Anterior cingulate cortex (tissue), 58 donors: ENCODE results near the gene PPP2R5A.
"Not testable (repeated sequence)": the region's sequence is repeated elsewhere in the genome, so short reads cannot be mapped to it uniquely, and the experiment has no call there.

Source experiments
- DNase-seq, 58 donors: peaks; one replicate each; lab custom pipeline; 2025; lab: John Stamatoyannopoulos, UW

The PPP2R5A gene

GRCh38 chr1:212294983-212295382 is 9.8 kb downstream of the PPP2R5A start:
- DNase-seq: no peak

GRCh38 chr1:212295579-212295978 is 10.4 kb downstream of the PPP2R5A start:
- no peak for DNase-seq

GRCh38 chr1:212297338-212297737 is 12.1 kb downstream of the PPP2R5A start:
- no peak for DNase-seq

- peak in 1 of 58 donors; percentile 30 for DNase-seq
Observed at GRCh38 chr1:212301580-212301979, 16.4 kb downstream of the PPP2R5A start.

- no peak for DNase-seq
Observed at GRCh38 chr1:212302745-212303383, 17.7 kb downstream of the PPP2R5A start.

GRCh38 chr1:212305342-212305741 is 20.1 kb downstream of the PPP2R5A start:
- no peak for DNase-seq

GRCh38 chr1:212305984-212306452 is 20.8 kb downstream of the PPP2R5A start:
- not testable (repeated sequence) for DNase-seq

- no peak for DNase-seq
Observed at GRCh38 chr1:212309967-212310366, 24.8 kb downstream of the PPP2R5A start.

- DNase-seq: no peak
Observed at GRCh38 chr1:212310383-212310782, 25.2 kb downstream of the PPP2R5A start.

GRCh38 chr1:212311836-212312497 is 26.8 kb downstream of the PPP2R5A start:
- DNase-seq: no peak

GRCh38 chr1:212313616-212314015 is 28.4 kb downstream of the PPP2R5A start:
- no peak for DNase-seq

GRCh38 chr1:212315184-212315583 is 30.0 kb downstream of the PPP2R5A start:
- DNase-seq: no peak

GRCh38 chr1:212315907-212316306 is 30.7 kb downstream of the PPP2R5A start:
- peak in 6 of 58 donors; percentile 0 to 27 (median 2) for DNase-seq

- no peak for DNase-seq
Observed at GRCh38 chr1:212317916-212318315, 32.7 kb downstream of the PPP2R5A start.

GRCh38 chr1:212321031-212321430 is 35.8 kb downstream of the PPP2R5A start:
- not testable (repeated sequence) for DNase-seq

GRCh38 chr1:212323066-212323465 is 37.9 kb downstream of the PPP2R5A start:
- DNase-seq: no peak

GRCh38 chr1:212326541-212326940 is 41.3 kb downstream of the PPP2R5A start:
- no peak for DNase-seq

- DNase-seq: no peak
Observed at GRCh38 chr1:212328248-212328647, 43.0 kb downstream of the PPP2R5A start.

- no peak for DNase-seq
Observed at GRCh38 chr1:212329105-212329504, 43.9 kb downstream of the PPP2R5A start.

GRCh38 chr1:212341090-212341489 is 55.9 kb downstream of the PPP2R5A start:
- DNase-seq: no peak

GRCh38 chr1:212344905-212345304 is 59.7 kb downstream of the PPP2R5A start:
- no peak for DNase-seq

GRCh38 chr1:212346601-212347000 is 61.4 kb downstream of the PPP2R5A start:
- DNase-seq: no peak
